Esophagus muscularis mucosa (tissue), 3 donors: Measurements from ENCODE around the gene NUP188.

Source experiments
- POLR2A ChIP-seq: fragments of 450-650 bp; IDR thresholded peaks from one replicate; pipeline ENCODE4 v1.6.1; 2017; ENCODE audit warnings: antibody characterized with exemption, moderate library complexity, mild to moderate bottlenecking, low read depth
- TF ChIP-seq, protein P1 (sequence below), 3 experiments: fragments of 200-600 bp in 2 of 3; fragments of 450-650 bp in 1 of 3; sonication (generic) in 2 of 3; IDR thresholded peaks; one replicate each; pipeline ENCODE4 v1.5.1; 2017 to 2019; ENCODE audit warnings: antibody characterized with exemption in 3 of 3, mild to moderate bottlenecking in 2 of 3, moderate library complexity in 1 of 3

DNA sequence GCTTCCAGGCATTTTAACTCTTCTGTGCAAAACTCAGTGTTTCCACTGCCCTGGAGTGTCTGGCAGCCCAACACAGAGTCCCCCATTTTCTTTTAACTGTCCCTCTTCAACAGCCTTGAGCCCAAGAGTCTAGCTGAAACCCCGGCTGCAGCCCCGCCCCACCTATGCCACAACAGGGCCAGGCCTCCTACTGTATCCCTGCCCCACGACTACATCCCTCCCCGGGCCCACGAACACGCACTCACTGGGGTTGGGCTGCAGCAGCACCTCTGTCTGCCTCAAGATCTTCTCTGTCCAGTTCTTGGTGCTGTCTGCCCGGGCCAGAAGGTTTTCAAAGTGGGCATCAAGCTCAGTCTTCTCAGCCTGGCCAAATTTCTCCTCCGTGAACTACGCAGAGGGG, 74.5 kb downstream of the NUP188 start:
- TF ChIP-seq, protein P1, sequence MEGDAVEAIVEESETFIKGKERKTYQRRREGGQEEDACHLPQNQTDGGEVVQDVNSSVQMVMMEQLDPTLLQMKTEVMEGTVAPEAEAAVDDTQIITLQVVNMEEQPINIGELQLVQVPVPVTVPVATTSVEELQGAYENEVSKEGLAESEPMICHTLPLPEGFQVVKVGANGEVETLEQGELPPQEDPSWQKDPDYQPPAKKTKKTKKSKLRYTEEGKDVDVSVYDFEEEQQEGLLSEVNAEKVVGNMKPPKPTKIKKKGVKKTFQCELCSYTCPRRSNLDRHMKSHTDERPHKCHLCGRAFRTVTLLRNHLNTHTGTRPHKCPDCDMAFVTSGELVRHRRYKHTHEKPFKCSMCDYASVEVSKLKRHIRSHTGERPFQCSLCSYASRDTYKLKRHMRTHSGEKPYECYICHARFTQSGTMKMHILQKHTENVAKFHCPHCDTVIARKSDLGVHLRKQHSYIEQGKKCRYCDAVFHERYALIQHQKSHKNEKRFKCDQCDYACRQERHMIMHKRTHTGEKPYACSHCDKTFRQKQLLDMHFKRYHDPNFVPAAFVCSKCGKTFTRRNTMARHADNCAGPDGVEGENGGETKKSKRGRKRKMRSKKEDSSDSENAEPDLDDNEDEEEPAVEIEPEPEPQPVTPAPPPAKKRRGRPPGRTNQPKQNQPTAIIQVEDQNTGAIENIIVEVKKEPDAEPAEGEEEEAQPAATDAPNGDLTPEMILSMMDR (IDR thresholded peaks at IDR 0.05), result no peak
- TF ChIP-seq POLR2A, result no peak
